Measurements from ENCODE around the gene PRKACB.

GRCh38 chr1:84282780-84283333 is 138.8 kb downstream of the PRKACB start:
- TF ChIP-seq POLR2A (IDR thresholded peaks at IDR 0.05): no peak
- no peak for TF ChIP-seq CTCF (IDR thresholded peaks at IDR 0.05)
- no peak for TF ChIP-seq POLR2AphosphoS5 (IDR thresholded peaks at IDR 0.05)
- TF ChIP-seq EP300 (IDR thresholded peaks at IDR 0.05): no peak

Measured in gastroesophageal sphincter (tissue), 3 donors.